Activated gamma-delta T cell treated with anti-CD3 and anti-CD28 coated beads, Interleukin-2, amount 50 U/mL, for 16 hours (primary cell): Measurements from ENCODE around the gene RAB35.

Source experiments
- DNase-seq: peaks from one replicate; pipeline ENCODE4 v3.0.0-alpha.2; 2020; ENCODE audit warnings: low read depth

Gene RAB35

DNA sequence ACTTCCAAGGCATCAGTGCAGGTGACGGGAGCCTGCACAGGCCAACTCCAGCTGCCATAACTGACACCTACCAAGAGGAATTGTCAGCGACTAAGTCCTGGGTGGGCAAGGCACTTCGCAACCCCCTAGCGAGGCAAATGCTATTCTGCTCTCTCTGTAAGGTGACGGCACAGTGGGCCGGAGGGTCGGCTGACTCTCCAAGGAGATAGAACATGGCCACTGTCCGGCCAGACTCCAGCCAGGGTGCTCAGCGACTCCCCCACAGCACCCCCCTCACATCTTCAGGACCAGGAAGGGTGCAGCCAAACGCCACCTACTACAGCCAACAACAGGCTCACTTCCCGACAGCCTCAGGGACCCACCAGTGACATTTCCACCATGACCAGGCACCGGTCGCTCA lies 13.2 kb downstream of the RAB35 start:
- no peak for DNase-seq

DNA sequence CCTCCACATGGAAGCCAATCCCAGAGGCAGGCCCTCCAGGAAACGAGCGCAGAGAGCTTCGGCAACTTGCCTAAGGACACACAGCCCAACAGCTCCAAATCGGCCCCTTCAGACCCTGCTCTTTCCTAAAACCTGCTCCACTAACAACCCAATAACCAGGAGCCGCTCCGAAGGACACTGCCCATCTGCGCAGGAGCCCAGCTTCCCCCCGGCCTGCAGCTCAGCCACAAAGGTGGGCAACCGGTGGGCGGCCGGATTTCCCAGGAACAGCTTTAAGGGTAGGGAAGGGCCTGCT lies 13.6 kb downstream of the RAB35 start:
- DNase-seq: no peak

DNA sequence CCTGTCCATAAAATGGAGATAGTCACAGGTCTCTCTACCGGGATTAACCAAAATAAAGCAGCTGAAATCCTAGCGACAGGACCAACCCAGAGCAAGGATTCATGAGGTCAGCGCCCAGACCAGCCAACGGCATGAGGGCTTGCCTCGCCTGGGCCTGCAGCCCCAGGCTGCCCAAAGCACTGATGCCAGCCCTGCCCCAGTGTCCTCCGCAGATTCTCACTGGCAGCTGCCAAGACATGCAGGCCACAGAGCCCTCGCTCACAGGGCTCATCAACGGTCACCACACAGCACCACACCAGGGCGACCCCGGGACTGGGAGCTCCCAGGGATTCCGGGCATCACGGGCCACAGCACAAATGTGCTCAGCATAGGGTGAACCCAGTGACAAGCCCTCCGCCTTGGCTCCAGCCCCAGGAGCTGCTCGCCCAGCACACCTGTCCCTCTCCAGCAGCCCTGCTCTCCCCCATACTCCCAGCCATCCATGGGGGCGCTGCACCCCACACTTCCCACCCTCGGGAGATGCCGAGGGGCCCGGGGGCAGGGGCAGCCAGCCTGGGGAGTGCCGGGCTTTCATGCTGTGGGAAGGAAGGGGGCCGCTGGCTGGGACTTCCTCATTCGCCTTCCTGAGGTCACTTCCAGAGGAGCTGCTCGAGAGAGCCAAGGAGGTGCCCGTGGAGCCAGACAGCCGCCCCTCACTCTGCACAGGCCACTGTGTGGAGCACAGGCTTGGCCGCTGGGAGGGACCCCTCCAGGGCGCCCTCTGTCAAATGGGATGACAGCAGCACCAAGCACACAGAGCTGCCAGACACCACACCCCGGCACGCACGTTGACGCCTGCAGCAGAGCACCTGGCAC lies 14.1 kb downstream of the RAB35 start:
- no peak for DNase-seq

GRCh38 chr12:120101617-120102016 lies 14.9 kb downstream of the RAB35 start:
- DNase-seq: no peak

DNA sequence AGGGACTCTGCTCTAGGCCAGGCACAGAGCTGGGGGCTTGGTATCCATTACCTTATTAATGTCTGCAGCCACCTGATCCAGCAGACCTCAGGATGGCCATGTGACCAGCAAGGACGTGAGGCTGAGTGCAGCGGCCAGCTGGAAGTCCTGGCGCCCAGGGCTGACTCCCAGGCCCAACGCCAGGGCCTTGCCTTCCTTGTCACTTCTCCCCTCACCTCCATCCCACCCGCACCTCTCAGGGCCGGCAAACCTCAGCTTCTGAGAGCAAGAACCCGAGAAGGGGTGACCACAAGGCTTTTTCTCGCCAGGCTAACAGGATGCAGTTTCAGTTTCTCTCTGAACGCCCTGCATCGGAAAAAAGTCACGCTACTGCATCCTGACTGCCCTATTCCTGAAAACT lies 15.4 kb downstream of the RAB35 start:
- no peak for DNase-seq

DNA sequence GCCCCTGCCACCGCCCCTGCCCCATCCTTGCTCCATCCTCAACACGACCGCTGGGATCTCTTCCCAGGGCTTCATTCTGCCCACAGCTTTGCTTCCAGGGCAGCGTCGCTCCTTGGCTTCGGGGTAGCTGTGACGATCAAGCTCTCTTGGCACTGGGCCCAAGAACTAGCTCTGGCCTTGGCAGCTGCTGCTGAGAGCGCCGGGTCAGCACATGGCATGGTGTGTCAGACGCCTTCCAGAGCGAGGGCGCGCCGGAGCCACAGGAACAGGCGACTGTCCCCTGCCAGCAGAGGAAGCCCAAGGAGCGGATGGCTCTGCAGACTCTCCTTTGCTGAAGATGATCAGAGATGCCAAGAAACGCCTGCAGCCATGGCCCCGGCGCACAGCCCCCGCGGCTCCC lies 15.9 kb downstream of the RAB35 start:
- DNase-seq: no peak

DNA sequence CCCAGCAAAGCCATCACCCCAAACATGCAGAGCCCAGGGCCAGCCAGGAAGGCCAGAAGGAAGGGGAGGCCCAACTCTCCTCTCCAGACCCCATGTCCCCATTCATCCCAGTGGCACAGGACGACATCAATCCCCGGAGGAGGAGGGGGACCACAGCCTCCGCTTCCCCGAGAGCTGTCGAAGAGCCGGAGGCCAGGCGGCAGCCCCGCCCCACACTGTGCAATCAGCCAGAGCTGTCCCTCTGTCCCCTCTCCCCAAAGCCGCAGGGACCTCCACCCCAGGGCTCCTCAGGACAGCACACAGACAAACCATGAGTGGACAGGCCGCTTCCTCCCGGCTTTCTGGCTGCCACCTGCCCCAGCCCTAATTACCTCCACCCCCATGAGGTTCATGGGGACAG lies 16.8 kb downstream of the RAB35 start:
- no peak for DNase-seq

- DNase-seq: no peak
Measured at GRCh38 chr12:120098756-120099470, 17.6 kb downstream of the RAB35 start.

GRCh38 chr12:120096671-120097202 lies 19.8 kb downstream of the RAB35 start:
- DNase-seq: no peak

DNA sequence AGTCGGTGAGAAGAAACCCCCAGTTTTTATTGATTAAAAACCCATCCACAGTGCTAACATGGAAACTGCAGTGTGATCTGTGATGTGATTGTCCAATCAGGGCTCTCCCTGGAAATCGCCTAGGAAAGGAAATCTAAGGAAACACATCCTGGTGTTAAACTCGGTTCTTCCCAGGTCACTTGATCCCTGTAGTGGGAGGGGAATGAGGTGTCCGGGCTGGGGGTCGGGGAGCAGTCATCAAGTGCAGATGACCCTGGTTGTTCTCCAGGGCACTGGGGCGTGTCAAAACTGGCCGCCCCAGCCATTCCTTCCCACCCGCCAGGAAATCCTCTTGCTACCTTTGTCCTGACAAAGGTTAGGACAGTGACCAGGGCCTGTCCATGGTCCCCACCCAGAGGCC lies 20.8 kb downstream of the RAB35 start:
- DNase-seq: no peak

- DNase-seq: no peak
Measured at GRCh38 chr12:120095331-120095730, 21.2 kb downstream of the RAB35 start.

GRCh38 chr12:120094485-120094884 lies 22.1 kb downstream of the RAB35 start:
- DNase-seq: no peak

DNA sequence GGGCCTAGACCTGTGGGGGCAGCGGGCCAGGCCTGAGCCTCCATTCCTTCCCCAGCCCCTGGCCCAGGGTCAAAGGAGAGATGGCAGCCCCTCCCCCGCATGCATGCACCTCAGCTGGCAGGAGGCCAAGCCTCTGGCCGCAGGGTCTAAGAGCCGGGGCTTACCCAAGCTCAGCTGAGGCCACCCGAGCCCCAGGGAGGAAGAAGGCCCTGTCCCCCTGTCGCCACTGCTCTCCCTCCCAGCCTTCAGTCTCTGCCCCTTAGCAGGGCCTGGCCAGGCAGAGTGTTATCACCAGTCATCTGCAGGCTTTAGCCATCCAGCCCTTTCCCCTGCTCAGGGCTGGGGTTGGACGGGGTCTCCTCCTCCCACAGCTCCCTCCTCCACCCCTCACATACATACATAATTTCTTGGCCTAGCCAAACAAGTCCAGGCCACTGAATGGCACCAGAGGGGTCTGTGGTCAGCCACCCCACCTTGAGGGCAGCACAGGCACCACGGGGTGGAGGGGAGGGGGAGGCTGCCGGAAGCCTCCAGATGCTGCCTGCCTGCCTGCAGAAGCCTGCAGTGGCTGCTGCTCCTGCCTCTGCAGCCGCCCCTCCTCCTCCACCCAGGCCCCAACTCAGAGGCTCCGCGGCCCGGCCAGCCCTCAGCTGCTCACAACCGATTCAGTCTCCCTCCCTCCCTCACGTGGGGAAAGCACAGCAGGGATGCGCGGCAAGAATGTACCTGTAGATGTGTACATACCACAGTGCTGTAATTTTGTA lies 22.8 kb downstream of the RAB35 start:
- no peak for DNase-seq

GRCh38 chr12:120093336-120093591 lies 23.3 kb downstream of the RAB35 start:
- DNase-seq: no peak

DNA sequence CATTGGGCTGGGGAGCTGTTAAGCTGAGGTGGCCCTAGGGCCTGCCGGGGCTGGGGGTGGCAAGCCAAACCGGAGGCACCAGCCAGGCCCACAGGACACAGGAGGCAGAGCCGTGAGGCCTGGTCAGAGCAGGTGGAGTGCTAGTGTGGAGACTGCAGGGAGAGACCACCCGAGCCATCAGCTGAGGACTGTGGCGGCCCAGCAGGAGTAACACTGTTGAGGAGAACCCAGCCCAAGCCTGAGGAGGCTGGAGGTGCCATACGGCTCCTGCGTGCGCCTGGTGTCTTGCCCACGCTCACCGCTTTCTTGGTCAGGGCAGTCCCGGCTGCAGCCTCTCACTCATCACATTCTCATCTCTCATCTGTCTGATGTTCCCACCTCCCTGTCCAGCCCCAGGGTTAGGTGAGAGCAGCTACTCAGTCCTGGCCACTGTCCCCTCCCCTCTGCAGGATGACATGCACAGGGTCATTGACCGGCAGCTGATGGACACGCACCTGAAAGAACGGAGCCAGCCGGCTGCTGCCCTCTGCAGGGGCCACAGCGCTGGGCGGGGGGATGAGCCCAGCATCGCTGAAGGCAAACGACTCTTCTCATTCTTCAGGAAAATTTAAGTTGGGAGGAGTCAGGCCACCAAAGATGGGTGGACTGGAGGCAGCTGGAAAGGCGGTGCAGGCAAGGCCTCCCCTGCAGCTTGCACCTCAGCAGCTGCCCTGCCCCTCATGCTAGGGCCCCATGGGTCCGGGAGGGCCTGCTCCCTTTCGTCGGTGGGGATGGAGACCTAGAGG lies 23.8 kb downstream of the RAB35 start:
- DNase-seq: no peak

GRCh38 chr12:120091371-120092090 lies 25.0 kb downstream of the RAB35 start:
- no peak for DNase-seq

GRCh38 chr12:120090626-120091295 lies 25.8 kb downstream of the RAB35 start:
- DNase-seq: no peak

GRCh38 chr12:120090206-120090605 lies 26.3 kb downstream of the RAB35 start:
- DNase-seq: no peak

GRCh38 chr12:120089796-120090195 lies 26.8 kb downstream of the RAB35 start:
- DNase-seq: no peak

- DNase-seq: no peak
Measured at GRCh38 chr12:120089105-120089504, 27.4 kb downstream of the RAB35 start.
